Spleen (tissue), 11 donors: Measurements from ENCODE around the gene MFN2. TPM values are rescaled to one million over a fixed set of nuclear protein-coding genes. Genes with fewer than 3 reads are reported as not detected.

ENCODE experiments used
- DNase-seq: peaks from one replicate; pipeline ENCODE4 v3.0.0-alpha.2; 2020
- H3K27ac ChIP-seq, 8 donors: fragments of 200-600 bp; sonication (generic) in 7 of 8; 1 replicate in 4 of 8; 2 replicates in 4 of 8; pipeline versions ENCODE4 v1.5.0 to v1.8.0; 2016 to 2021; ENCODE audit warnings: inconsistent platforms in 4 of 8, mild to moderate bottlenecking in 4 of 8, moderate library complexity in 1 of 8
- H3K27me3 ChIP-seq, 7 donors: fragments of 200-600 bp; sonication (generic) in 6 of 7; replicated peaks in 1 of 7; 1 replicate in 4 of 7; 2 replicates in 3 of 7; pipeline versions ENCODE4 v1.5.0 to v1.8.0; 2016 to 2021; ENCODE audit warnings: inconsistent platforms in 3 of 7, mild to moderate bottlenecking in 1 of 7
- H3K36me3 ChIP-seq, 6 donors: fragments of 200-600 bp; sonication (generic) in 5 of 6; 1 replicate in 4 of 6; 2 replicates in 2 of 6; pipeline versions ENCODE4 v1.5.0 to v1.8.0; 2016 to 2021; ENCODE audit warnings: inconsistent platforms in 2 of 6
- H3K4me1 ChIP-seq, 6 donors: fragments of 200-600 bp; sonication (generic) in 5 of 6; 1 replicate in 3 of 6; 2 replicates in 3 of 6; pipeline versions ENCODE4 v1.5.0 to v1.8.0; 2016 to 2021; ENCODE audit warnings: inconsistent platforms in 3 of 6
- H3K4me3 ChIP-seq, 8 donors: fragments of 200-600 bp; sonication (generic) in 7 of 8; 1 replicate in 4 of 8; 2 replicates in 4 of 8; pipeline versions ENCODE4 v1.5.0 to v1.8.0; 2016 to 2021; ENCODE audit warnings: inconsistent platforms in 4 of 8, mild to moderate bottlenecking in 4 of 8, moderate library complexity in 2 of 8
- H3K9me3 ChIP-seq, 8 donors: fragments of 200-600 bp; sonication (generic) in 7 of 8; 1 replicate in 4 of 8; 2 replicates in 4 of 8; pipeline versions ENCODE4 v1.5.0 to v1.8.0; 2016 to 2021; ENCODE audit warnings: inconsistent platforms in 4 of 8
- POLR2A ChIP-seq, 3 donors: fragments of 450-650 bp; IDR thresholded peaks; one replicate each; pipeline ENCODE4 v1.5.1; 2017; ENCODE audit warnings: antibody characterized with exemption in 3 of 3, mild to moderate bottlenecking in 1 of 3
- POLR2AphosphoS5 ChIP-seq, 3 donors: sonication (generic); formaldehyde crosslinking; IDR thresholded peaks; one replicate each; pipeline ENCODE4 v1.5.1; 2017; ENCODE audit warnings: antibody characterized with exemption in 3 of 3
- WGBS, 5 donors: extraction: QIAGEN DNeasy Blood & Tissue Kit in 3 of 5; methylation state at CpG; one replicate each; pipeline versions ENCODE4 v1.1.5 to v1.1.7; 2013 to 2018; 5-methylcytosine and 5-hydroxymethylcytosine counted together
- intact Hi-C: fragments of 100-400 bp; cut with DNase I; formaldehyde crosslinking; loops from one replicate; pipeline ENCODE4 v1.15.0; 2023; ENCODE audit warnings: low total_unique reads
- polyA plus RNA-seq, 3 donors: library from polyadenylated mRNA; stranded (reverse); fragments of 200-250 nt; gene quantifications; one replicate each; pipeline ENCODE4 v1.2.1, GENCODE V29; 2013
- total RNA-seq, 7 donors: library from RNA; depleted of rRNA in 3 of 7; stranded (reverse); fragments of >200 nt in 3 of 7; fragmentation: NEBNext Ultra II Directional in 4 of 7; extraction: Animal tissue kit (Norgen Biotek cat#: 25700) in 4 of 7; gene quantifications; one replicate each; pipeline versions ENCODE4 v1.1.0 to v1.2.1, GENCODE V29; 2016 to 2021
- TF ChIP-seq, protein P1 (sequence below), 11 experiments: fragments of 200-600 bp in 7 of 11; fragments of 450-650 bp in 4 of 11; sonication (generic) in 4 of 11; IDR thresholded peaks in 8 of 11; conservative IDR thresholded peaks in 3 of 11; 1 replicate in 7 of 11; 2 replicates in 4 of 11; pipeline versions ENCODE4 v1.4.0 to v1.8.0; 2016 to 2021; ENCODE audit warnings: antibody characterized with exemption in 11 of 11, inconsistent platforms in 4 of 11, mild to moderate bottlenecking in 1 of 11
- donor health status: healthy with polysubstance abuse.
- donor health status: DM: no; HTN: no; CAD: no; lungs with moderate emphysema.
- donor health status: DM: no; HTN: no; CAD: no.
- donor health status: Bipolar disorder and iron deficiency.
- donor health status: healthy.
- donor health status: DM: no; HTN: no; CAD: no.
- donor health status: DM: yes; HTN: yes; CAD: no.

Gene MFN2
- total and polyA plus RNA-seq, 10 donors = 14.8 to 69.6 (median 60.5) TPM

DNA sequence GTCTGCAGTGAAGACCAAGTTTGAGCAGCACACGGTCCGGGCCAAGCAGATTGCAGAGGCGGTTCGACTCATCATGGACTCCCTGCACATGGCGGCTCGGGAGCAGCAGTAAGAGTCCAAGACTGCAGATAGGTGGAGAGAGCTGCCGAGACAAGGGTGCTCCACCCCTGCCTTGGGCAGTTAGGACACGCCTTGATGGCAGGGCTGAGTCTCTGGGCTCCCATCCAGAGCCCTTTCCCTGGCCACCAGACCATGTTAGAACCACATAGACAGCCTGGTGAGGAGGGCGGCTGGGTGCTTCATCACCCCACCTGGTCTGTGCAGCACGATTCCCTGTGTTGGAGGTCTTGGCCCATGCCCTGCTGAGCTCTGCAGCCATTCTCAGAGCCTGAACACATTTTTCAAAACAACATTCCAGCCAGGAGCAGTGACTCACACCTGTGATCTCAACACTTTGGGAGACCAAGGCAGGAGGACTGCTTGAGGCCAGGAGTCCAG lies 21.8 kb downstream of the MFN2 start:
- Histone ChIP-seq H3K27ac (no peak overlapping the region), H3K9me3 (no peaks in the 10 kb centered on the region), H3K36me3 (peaks cover 7 to 100% (median 100%) of the 10 kb centered on the region in 6 donors), H3K4me1 (peaks cover 0 to 6% (median 0%) of the 10 kb centered on the region in 6 donors), H3K4me3 (no peak overlapping the region), H3K27me3 (no peaks in the 10 kb centered on the region)
- TF ChIP-seq, protein P1, sequence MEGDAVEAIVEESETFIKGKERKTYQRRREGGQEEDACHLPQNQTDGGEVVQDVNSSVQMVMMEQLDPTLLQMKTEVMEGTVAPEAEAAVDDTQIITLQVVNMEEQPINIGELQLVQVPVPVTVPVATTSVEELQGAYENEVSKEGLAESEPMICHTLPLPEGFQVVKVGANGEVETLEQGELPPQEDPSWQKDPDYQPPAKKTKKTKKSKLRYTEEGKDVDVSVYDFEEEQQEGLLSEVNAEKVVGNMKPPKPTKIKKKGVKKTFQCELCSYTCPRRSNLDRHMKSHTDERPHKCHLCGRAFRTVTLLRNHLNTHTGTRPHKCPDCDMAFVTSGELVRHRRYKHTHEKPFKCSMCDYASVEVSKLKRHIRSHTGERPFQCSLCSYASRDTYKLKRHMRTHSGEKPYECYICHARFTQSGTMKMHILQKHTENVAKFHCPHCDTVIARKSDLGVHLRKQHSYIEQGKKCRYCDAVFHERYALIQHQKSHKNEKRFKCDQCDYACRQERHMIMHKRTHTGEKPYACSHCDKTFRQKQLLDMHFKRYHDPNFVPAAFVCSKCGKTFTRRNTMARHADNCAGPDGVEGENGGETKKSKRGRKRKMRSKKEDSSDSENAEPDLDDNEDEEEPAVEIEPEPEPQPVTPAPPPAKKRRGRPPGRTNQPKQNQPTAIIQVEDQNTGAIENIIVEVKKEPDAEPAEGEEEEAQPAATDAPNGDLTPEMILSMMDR (IDR thresholded peaks at IDR 0.05 in 8 of 11, conservative IDR thresholded peaks at IDR 0.05 in 3 of 11) = no peak
- peak in 1 of 3 donors; percentile 17 for TF ChIP-seq POLR2AphosphoS5 (IDR thresholded peaks at IDR 0.05)
- DNase-seq = no peak
- intact Hi-C loops = no loop called here
- 91 to 97% (median 96%) methylated on average over 9 to 10 of the region's 10 CpGs for WGBS, 5 donors

- H3K9me3 ChIP-seq = no peaks in the 10 kb centered on the region
- peaks cover 3 to 100% (median 93%) of the 10 kb centered on the region in 6 donors for H3K36me3 ChIP-seq
Observed at GRCh38 chr1:12003762-12004161, 23.5 kb downstream of the MFN2 start.

GRCh38 chr1:12005488-12006166 lies 25.4 kb downstream of the MFN2 start:
- Histone ChIP-seq H3K27me3 (no peaks in the 10 kb centered on the region), H3K9me3 (no peaks in the 10 kb centered on the region), H3K4me1 (peaks cover 0 to 6% (median 0%) of the 10 kb centered on the region in 6 donors), H3K36me3 (peaks cover 3 to 100% (median 92%) of the 10 kb centered on the region in 6 donors), H3K27ac (peak overlapping the region in 7 of 8 donors; percentile 26 to 65 (median 55)), H3K4me3 (no peak overlapping the region)
- intact Hi-C loops = no loop called here
- peak in 1 of 3 donors; percentile 15 for TF ChIP-seq POLR2AphosphoS5 (IDR thresholded peaks at IDR 0.05)
- TF ChIP-seq, protein P1 (IDR thresholded peaks at IDR 0.05 in 8 of 11, conservative IDR thresholded peaks at IDR 0.05 in 3 of 11) = no peak
- no peak for TF ChIP-seq POLR2A (IDR thresholded peaks at IDR 0.05)
- WGBS, 5 donors = 64 to 84% (median 73%) methylated on average over 8 to 9 of the region's 9 CpGs
- DNase-seq = no peak

More at GRCh38 chr1:12003762-12004161, 23.5 kb downstream of the MFN2 start:
- intact Hi-C loops = no loop called here
- TF ChIP-seq POLR2A (IDR thresholded peaks at IDR 0.05) = no peak
- TF ChIP-seq POLR2AphosphoS5 (IDR thresholded peaks at IDR 0.05) = no peak
- TF ChIP-seq, protein P1 (IDR thresholded peaks at IDR 0.05 in 8 of 11, conservative IDR thresholded peaks at IDR 0.05 in 3 of 11) = no peak
- Histone ChIP-seq H3K27me3 (no peaks in the 10 kb centered on the region), H3K27ac (no peak overlapping the region), H3K4me1 (peaks cover 0 to 6% (median 0%) of the 10 kb centered on the region in 6 donors), H3K4me3 (no peak overlapping the region)
- no peak for DNase-seq
- 94 to 98% (median 96%) methylated on average over 12 of the region's 12 CpGs for WGBS, 5 donors

GRCh38 chr1:12006167-12006921 lies 26.1 kb downstream of the MFN2 start:
- Histone ChIP-seq H3K27ac (peak overlapping the region in 7 of 8 donors; percentile 26 to 65 (median 55)), H3K4me3 (no peak overlapping the region), H3K9me3 (no peaks in the 10 kb centered on the region), H3K36me3 (peaks cover 3 to 100% (median 93%) of the 10 kb centered on the region in 6 donors), H3K27me3 (no peaks in the 10 kb centered on the region), H3K4me1 (peaks cover 0 to 6% (median 0%) of the 10 kb centered on the region in 6 donors)
- TF ChIP-seq, protein P1 (IDR thresholded peaks at IDR 0.05 in 8 of 11, conservative IDR thresholded peaks at IDR 0.05 in 3 of 11) = no peak
- no peak for TF ChIP-seq POLR2A (IDR thresholded peaks at IDR 0.05)
- TF ChIP-seq POLR2AphosphoS5 (IDR thresholded peaks at IDR 0.05) = no peak
- no peak for DNase-seq
- 81 to 89% (median 85%) methylated on average over 17 of the region's 17 CpGs for WGBS, 5 donors
- intact Hi-C loops = no loop called here
